Measurements from ENCODE around the gene USP12. TPM values are rescaled to one million over a fixed set of nuclear protein-coding genes. Genes with fewer than 3 reads are reported as not detected.
A peak's percentile ranks its signal among the peaks of the same experiment; 100 is the strongest.

The USP12 gene
- total RNA-seq, 2 experiments from 2014 or later: 35.7 to 40.1 TPM

DNA sequence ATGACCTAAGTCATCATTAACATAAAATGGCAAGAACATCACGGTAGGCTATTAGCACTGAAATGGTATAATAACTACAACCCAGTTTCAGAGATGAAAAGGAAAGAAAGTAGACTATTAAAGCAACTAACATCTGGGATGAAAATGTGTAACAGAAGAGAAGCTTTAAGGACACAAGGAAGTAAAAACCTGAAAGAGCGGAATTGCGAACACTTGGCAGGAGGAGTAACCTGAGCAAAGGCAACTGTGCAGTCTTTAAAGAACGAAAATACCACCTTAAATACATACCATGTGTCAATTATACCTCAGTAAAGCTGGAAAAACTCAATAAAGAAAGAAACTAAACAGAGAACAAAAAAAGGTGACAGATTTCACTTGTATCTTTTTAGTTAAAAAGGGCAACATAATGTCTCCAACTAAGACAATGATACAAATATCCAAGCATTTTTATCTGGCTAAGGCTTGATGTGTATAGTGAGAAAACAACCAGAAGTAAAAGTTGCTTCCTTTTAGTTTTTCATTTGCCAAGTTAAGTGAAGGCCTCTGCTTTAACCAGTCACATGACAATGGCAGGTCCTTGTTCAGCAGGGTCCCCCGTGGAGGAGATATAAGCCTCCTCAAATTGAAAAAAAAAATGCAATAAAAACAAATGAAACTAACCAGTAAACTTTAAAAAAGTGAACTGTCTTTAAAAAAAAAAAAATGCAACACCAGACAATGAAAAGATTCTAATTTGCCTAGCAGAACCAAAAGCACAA is 11.6 kb downstream of the USP12 start:
- ATAC-seq: no peak

DNA sequence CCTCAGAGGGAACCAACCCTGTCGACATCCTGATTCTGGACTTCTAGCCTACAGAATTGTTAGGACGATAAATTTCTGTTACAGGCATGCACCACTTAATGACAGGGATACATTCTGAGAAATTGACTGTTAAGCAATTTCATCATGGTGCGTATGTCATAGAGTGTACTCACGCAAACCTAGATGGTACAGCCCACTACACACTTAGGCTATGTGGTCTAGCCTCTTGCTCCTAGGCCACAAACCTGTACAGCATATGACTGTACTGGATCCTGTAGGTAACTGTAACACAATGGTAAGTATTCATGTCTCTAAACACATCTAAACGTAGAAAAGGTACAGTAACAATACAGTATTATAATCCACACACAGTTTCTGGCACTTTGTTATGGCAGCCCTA is 13.3 kb downstream of the USP12 start:
- peak; percentile 47 for ATAC-seq
- intact Hi-C loops (cut with micrococcal nuclease): no loop called here
- H3K27me3 Mint-ChIP-seq: no peaks in the 10 kb centered on the region
- DNase-seq: no peak
- POLR2A ChIA-PET: no interaction called here
- peaks cover 44% of the 10 kb centered on the region for H3K36me3 Mint-ChIP-seq (ENCODE audit: low read depth)
- TF ChIP-seq, protein P1, sequence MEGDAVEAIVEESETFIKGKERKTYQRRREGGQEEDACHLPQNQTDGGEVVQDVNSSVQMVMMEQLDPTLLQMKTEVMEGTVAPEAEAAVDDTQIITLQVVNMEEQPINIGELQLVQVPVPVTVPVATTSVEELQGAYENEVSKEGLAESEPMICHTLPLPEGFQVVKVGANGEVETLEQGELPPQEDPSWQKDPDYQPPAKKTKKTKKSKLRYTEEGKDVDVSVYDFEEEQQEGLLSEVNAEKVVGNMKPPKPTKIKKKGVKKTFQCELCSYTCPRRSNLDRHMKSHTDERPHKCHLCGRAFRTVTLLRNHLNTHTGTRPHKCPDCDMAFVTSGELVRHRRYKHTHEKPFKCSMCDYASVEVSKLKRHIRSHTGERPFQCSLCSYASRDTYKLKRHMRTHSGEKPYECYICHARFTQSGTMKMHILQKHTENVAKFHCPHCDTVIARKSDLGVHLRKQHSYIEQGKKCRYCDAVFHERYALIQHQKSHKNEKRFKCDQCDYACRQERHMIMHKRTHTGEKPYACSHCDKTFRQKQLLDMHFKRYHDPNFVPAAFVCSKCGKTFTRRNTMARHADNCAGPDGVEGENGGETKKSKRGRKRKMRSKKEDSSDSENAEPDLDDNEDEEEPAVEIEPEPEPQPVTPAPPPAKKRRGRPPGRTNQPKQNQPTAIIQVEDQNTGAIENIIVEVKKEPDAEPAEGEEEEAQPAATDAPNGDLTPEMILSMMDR (IDR thresholded peaks at IDR 0.05): no peak
- H3K27ac Mint-ChIP-seq: no peak overlapping the region
- peaks cover 13% of the 10 kb centered on the region for H3K9me3 Mint-ChIP-seq
- peaks cover 57% of the 10 kb centered on the region for H3K4me1 Mint-ChIP-seq (ENCODE audit: low read depth)
- CTCF ChIA-PET: interaction anchor here (0.7 kb wide), 1 partner anchor 32 kb away, joined by 3 read pairs; no protein-coding TSS in a partner anchor
- H3K4me3 Mint-ChIP-seq: no peak overlapping the region

More for the DNA sequence above, 11.6 kb downstream of the USP12 start:
- H3K36me3 Mint-ChIP-seq (ENCODE audit: low read depth): peaks cover 39% of the 10 kb centered on the region
- H3K4me1 Mint-ChIP-seq (ENCODE audit: low read depth): peaks cover 55% of the 10 kb centered on the region
- H3K9me3 Mint-ChIP-seq: peaks cover 11% of the 10 kb centered on the region
- POLR2A ChIA-PET: interaction anchor here (0.6 to 1.6 kb wide), 2 partner anchors 29 to 67 kb away, joined by 3 to 6 read pairs; no protein-coding TSS in a partner anchor
- TF ChIP-seq, protein P1 (IDR thresholded peaks at IDR 0.05): no peak
- DNase-seq: no peak
- peak overlapping the region; percentile 44 for H3K27ac Mint-ChIP-seq
- H3K4me3 Mint-ChIP-seq: peak overlapping the region; percentile 34
- CTCF ChIA-PET: interaction anchor here (0.7 to 1.2 kb wide), 2 partner anchors 15 to 27 kb away, joined by 3 to 5 read pairs; no protein-coding TSS in a partner anchor
- H3K27me3 Mint-ChIP-seq: no peaks in the 10 kb centered on the region
- intact Hi-C loops (cut with micrococcal nuclease): no loop called here

DNA sequence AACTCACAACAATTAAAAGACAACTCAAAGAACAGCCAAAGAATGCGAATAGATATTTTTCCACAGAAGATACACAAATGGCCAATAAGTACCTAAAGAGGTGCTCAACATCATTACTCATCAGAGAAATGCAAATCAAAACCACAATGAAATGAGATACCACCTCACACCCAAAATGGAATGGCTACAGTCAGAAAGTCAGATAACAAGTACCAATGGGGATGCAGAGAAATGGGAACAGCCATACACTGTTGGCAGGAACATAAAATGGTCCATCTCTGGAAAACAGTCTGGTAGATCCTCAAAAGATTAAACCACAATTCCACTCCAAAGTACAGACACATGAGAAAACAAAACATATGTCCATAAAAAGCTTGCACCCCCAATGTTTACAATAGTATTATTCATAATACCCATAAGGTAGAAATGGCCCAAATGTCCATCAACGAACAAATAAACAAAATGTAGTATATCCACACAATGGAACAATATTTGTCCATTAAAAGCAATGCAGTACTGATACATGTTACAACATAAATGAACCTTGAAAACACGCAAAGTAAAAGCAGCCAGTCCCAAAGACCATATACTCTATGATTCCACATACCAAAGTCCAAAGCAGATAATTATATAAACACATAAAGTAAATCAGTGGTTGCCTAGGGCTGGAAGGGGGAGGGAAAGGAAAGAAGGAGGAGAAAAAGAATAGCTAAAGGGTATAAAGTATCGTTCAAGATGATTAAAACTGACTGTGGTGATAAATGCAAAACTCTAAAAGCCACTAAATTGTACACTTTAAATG is 19.6 kb downstream of the USP12 start:
- ChIA-PET POLR2A (interaction anchor here (0.6 to 1.5 kb wide), 5 partner anchors 10 to 38 kb away, joined by 3 to 4 read pairs (median 3); no protein-coding TSS in a partner anchor), CTCF (interaction anchor here (3.4 kb wide), 1 partner anchor 11 kb away, joined by 17 read pairs; no protein-coding TSS in a partner anchor)
- Mint-ChIP-seq H3K36me3 (ENCODE audit: low read depth) (peaks cover 33% of the 10 kb centered on the region), H3K27ac (peak overlapping the region; percentile 56), H3K4me1 (ENCODE audit: low read depth) (peaks cover 64% of the 10 kb centered on the region), H3K9me3 (peaks cover 8% of the 10 kb centered on the region), H3K27me3 (no peaks in the 10 kb centered on the region), H3K4me3 (no peak overlapping the region)
- TF ChIP-seq, protein P1 (IDR thresholded peaks at IDR 0.05): no peak
- no peak for DNase-seq
- peak; percentile 68 for ATAC-seq
- intact Hi-C loops (cut with micrococcal nuclease): no loop called here

DNA sequence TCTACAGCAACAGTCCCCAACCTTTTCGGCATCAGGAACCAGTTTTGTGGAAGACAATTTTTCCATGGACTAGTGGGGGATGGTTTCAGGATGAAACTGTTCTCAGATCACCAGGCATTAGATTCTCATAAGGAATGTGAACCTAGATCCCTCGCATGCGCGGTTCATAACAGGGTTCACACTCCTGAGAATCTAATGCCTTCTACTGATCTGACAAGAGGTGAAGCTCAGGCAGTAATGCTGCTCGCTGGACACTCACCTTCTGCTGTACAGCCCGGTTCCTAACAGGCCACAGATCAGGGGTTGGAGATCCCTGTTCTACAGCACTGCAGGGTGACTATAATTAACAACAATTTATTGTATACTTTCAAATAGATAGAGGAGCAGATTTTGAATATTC is 21.9 kb downstream of the USP12 start:
- Mint-ChIP-seq H3K27me3 (no peaks in the 10 kb centered on the region), H3K9me3 (peaks cover 1% of the 10 kb centered on the region), H3K4me1 (ENCODE audit: low read depth) (peaks cover 80% of the 10 kb centered on the region), H3K27ac (peak overlapping the region; percentile 34), H3K36me3 (ENCODE audit: low read depth) (peaks cover 29% of the 10 kb centered on the region), H3K4me3 (no peak overlapping the region)
- POLR2A ChIA-PET: interaction anchor here (0.6 to 1.7 kb wide), 2 partner anchors 19 to 23 kb away, joined by 4 read pairs; no protein-coding TSS in a partner anchor
- TF ChIP-seq, protein P1 (IDR thresholded peaks at IDR 0.05): no peak
- intact Hi-C loops (cut with micrococcal nuclease): no loop called here
- CTCF ChIA-PET: interaction anchor here (1.0 to 1.4 kb wide), 2 partner anchors 12 to 17 kb away, joined by 3 to 6 read pairs; no protein-coding TSS in a partner anchor
- DNase-seq (no peak), ATAC-seq (no peak)
